ENCODE results near the gene SLFNL1.

DNA sequence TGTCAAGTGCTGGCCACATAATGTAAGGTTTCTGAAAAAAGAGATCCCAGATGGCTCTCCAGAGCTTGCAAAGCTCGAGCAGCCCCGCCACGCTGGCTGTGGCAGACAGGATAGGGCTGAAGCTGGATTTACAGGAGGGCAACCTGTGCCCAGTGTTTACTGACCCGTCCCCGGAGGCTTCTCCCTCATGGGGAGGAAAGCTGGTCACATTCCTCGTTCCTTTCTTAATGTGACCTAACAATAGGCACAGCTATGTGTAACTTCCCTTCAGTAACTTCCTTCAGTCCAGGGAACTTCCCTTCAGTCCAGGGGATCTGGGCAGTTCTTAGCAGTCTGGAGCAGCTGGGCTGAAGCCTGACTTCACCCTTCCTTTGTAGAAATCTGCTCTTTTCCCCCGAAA lies 7.7 kb downstream of the SLFNL1 start:
- TF ChIP-seq, protein P1, sequence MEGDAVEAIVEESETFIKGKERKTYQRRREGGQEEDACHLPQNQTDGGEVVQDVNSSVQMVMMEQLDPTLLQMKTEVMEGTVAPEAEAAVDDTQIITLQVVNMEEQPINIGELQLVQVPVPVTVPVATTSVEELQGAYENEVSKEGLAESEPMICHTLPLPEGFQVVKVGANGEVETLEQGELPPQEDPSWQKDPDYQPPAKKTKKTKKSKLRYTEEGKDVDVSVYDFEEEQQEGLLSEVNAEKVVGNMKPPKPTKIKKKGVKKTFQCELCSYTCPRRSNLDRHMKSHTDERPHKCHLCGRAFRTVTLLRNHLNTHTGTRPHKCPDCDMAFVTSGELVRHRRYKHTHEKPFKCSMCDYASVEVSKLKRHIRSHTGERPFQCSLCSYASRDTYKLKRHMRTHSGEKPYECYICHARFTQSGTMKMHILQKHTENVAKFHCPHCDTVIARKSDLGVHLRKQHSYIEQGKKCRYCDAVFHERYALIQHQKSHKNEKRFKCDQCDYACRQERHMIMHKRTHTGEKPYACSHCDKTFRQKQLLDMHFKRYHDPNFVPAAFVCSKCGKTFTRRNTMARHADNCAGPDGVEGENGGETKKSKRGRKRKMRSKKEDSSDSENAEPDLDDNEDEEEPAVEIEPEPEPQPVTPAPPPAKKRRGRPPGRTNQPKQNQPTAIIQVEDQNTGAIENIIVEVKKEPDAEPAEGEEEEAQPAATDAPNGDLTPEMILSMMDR (IDR thresholded peaks at IDR 0.05; ENCODE audit: low read length) = no peak
- TF ChIP-seq EZH2 (IDR thresholded peaks at IDR 0.05; ENCODE audit: borderline replicate concordance, low read length) = no peak
